HepG2 (cell line): ENCODE results near the gene CLRN2. TPM values are rescaled to one million over a fixed set of nuclear protein-coding genes. Genes with fewer than 3 reads are reported as not detected.

Experiments
- GABPA ChIP-seq, 2 experiments: IDR thresholded peaks; 2 replicates each; pipeline ENCODE4 v1.6.1; 2011 to 2016; ENCODE audit warnings: low read depth in 2 of 2, low read length in 1 of 2, missing biosample characterization in 1 of 2, missing genetic modification characterization in 1 of 2
- KDM5B ChIP-seq: sonication (generic); formaldehyde crosslinking; IDR thresholded peaks from 2 replicates; pipeline ENCODE4 v1.4.0; 2020; ENCODE audit warnings: missing genetic modification reagents, mild to moderate bottlenecking, borderline replicate concordance
- MEIS2 ChIP-seq: sonication (generic); formaldehyde crosslinking; IDR thresholded peaks from 2 replicates; pipeline ENCODE4 v1.9.0; 2021; ENCODE audit warnings: mild to moderate bottlenecking, missing genetic modification reagents
- PAWR ChIP-seq: sonication (generic); formaldehyde crosslinking; IDR thresholded peaks from 2 replicates; pipeline ENCODE4 v1.4.0; 2020; ENCODE audit warnings: missing genetic modification reagents, mild to moderate bottlenecking, borderline replicate concordance
- RBFOX2 ChIP-seq: fragments of 200-400 bp; formaldehyde crosslinking; IDR thresholded peaks from 2 replicates; pipeline ENCODE4 v1.6.1; 2017; ENCODE audit warnings: low read depth, mild to moderate bottlenecking, low read length
- SNAPC2 ChIP-seq: sonication (generic); formaldehyde crosslinking; IDR thresholded peaks from 2 replicates; pipeline ENCODE4 v1.8.1; 2022; ENCODE audit warnings: mild to moderate bottlenecking, missing genetic modification reagents
- SP140L ChIP-seq: sonication (generic); formaldehyde crosslinking; IDR thresholded peaks from 2 replicates; pipeline ENCODE4 v1.4.0; 2020; ENCODE audit warnings: missing genetic modification reagents, borderline replicate concordance
- TEAD3 ChIP-seq: optimal IDR thresholded peaks from 2 replicates; pipeline ENCODE3; 2016; ENCODE audit warnings: borderline replicate concordance
- ZFP36L2 ChIP-seq: sonication (generic); formaldehyde crosslinking; IDR thresholded peaks from 2 replicates; pipeline ENCODE4 v1.4.0; 2020; ENCODE audit warnings: missing genetic modification reagents
- ZFP62 ChIP-seq: sonication (generic); formaldehyde crosslinking; IDR thresholded peaks from 2 replicates; pipeline ENCODE4 v1.4.0; 2020; ENCODE audit warnings: missing genetic modification reagents
- ZNF563 ChIP-seq: sonication (generic); formaldehyde crosslinking; IDR thresholded peaks from 2 replicates; pipeline ENCODE4 v1.8.0; 2022; ENCODE audit warnings: mild to moderate bottlenecking, moderate library complexity, missing genetic modification reagents
- ZNF569 ChIP-seq: sonication (generic); formaldehyde crosslinking; IDR thresholded peaks from 2 replicates; pipeline ENCODE4 v1.5.0; 2020; ENCODE audit warnings: mild to moderate bottlenecking, missing genetic modification reagents, moderate library complexity, borderline replicate concordance
- ZNF780A ChIP-seq: sonication (generic); formaldehyde crosslinking; IDR thresholded peaks from 2 replicates; pipeline ENCODE4 v1.8.0; 2022; ENCODE audit warnings: mild to moderate bottlenecking, missing genetic modification reagents, moderate library complexity
- polyA plus RNA-seq, 8 experiments: library from polyadenylated mRNA; depleted of rRNA in 3 of 8; stranded (reverse) in 7 of 8; unstranded in 1 of 8; fragments of >200 nt; fragmentation: Illumina TruSeq in 4 of 8; extraction: Trizol in 4 of 8; gene quantifications; 2 replicates each; pipeline versions ENCODE4 v1.2.1 to v1.2.3, GENCODE V29; 2011 to 2016; ENCODE audit warnings: low read depth in 4 of 8, missing spikeins in 1 of 8, mixed read lengths in 1 of 8; ENCODE audit not compliant: insufficient read depth in 1 of 8
- total RNA-seq, 5 experiments: library from RNA; depleted of rRNA; stranded (reverse); fragments of >200 nt; fragmentation: Illumina TruSeq; extraction: Trizol; gene quantifications; 2 replicates each; pipeline ENCODE4 v1.2.3, GENCODE V29; 2016; ENCODE audit warnings: low read depth in 1 of 5
- TF ChIP-seq, protein P1 (sequence below), 2 experiments: sonication (generic) in 1 of 2; formaldehyde crosslinking in 1 of 2; IDR thresholded peaks; 2 replicates each; pipeline versions ENCODE4 v1.4.0 to v1.6.1; 2016 to 2020; ENCODE audit warnings: borderline replicate concordance in 1 of 2, low read depth in 1 of 2, mild to moderate bottlenecking in 1 of 2, missing genetic modification reagents in 1 of 2
- TF ChIP-seq, protein P2 (sequence below): sonication (generic); formaldehyde crosslinking; IDR thresholded peaks from 2 replicates; pipeline ENCODE4 v1.4.0; 2020; ENCODE audit warnings: missing genetic modification reagents
- TF ChIP-seq, protein P3 (sequence below), 2 experiments: sonication (generic) in 1 of 2; formaldehyde crosslinking in 1 of 2; IDR thresholded peaks; 2 replicates each; pipeline versions ENCODE4 v1.6.1 to v1.9.0; 2014 to 2022; ENCODE audit warnings: antibody characterized with exemption in 1 of 2, borderline replicate concordance in 1 of 2, inconsistent platforms in 1 of 2, low read depth in 1 of 2, missing genetic modification reagents in 1 of 2

The CLRN2 gene
- total and polyA plus RNA-seq, 2 of the 13 experiments (the other 11 are each of a cell fraction or from before 2014, with no cell fraction given) = not detected

DNA sequence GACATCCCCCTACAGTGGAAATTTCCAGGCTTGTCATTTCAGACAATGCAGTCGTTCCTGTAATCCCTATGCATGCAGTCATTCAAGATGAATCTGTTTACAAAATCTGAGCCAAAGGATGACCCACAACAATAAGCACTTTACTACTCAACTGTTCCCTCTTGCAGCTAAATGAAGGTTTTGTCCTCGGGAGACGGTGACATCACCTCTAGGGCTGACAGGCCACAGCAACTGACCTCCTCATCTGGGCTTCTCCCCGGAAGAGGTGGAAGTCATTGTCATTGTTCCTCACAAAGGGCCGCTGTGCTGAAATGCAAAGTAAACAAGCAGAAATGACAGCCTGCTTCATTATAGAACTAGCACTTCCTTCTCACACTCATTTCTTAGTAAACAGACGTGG, 29.2 kb downstream of the CLRN2 start (continued):
- TF ChIP-seq SNAPC2 (CRISPR knock-in tag) (no peak), ZFP62 (CRISPR knock-in tag) (no peak), TEAD3 (peak; percentile 83), ZNF780A (CRISPR knock-in tag) (no peak), ZFP36L2 (CRISPR knock-in tag) (no peak), ZNF563 (no peak), RBFOX2 (no peak), MEIS2 (CRISPR knock-in tag) (peak; percentile 88; the same call in 1 of the 2 replicates), KDM5B (CRISPR knock-in tag) (no peak), GABPA (IDR thresholded peaks at IDR 0.05; ENCODE audit: low read depth, low read length) (no peak), GABPA (CRISPR knock-in tag; IDR thresholded peaks at IDR 0.05; ENCODE audit: low read depth) (peak; percentile 67; the same call in 1 of the 2 replicates), PAWR (CRISPR knock-in tag) (no peak), ZNF569 (CRISPR knock-in tag) (no peak), SP140L (no peak)
- TF ChIP-seq, protein P1, sequence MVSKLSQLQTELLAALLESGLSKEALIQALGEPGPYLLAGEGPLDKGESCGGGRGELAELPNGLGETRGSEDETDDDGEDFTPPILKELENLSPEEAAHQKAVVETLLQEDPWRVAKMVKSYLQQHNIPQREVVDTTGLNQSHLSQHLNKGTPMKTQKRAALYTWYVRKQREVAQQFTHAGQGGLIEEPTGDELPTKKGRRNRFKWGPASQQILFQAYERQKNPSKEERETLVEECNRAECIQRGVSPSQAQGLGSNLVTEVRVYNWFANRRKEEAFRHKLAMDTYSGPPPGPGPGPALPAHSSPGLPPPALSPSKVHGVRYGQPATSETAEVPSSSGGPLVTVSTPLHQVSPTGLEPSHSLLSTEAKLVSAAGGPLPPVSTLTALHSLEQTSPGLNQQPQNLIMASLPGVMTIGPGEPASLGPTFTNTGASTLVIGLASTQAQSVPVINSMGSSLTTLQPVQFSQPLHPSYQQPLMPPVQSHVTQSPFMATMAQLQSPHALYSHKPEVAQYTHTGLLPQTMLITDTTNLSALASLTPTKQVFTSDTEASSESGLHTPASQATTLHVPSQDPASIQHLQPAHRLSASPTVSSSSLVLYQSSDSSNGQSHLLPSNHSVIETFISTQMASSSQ (IDR thresholded peaks at IDR 0.05; ENCODE audit: low read depth) = peak; percentile 37
- TF ChIP-seq, protein P1 (CRISPR knock-in tag; IDR thresholded peaks at IDR 0.05; ENCODE audit: borderline replicate concordance) = peak; percentile 51; the same call in 1 of the 2 replicates
- TF ChIP-seq, protein P2, sequence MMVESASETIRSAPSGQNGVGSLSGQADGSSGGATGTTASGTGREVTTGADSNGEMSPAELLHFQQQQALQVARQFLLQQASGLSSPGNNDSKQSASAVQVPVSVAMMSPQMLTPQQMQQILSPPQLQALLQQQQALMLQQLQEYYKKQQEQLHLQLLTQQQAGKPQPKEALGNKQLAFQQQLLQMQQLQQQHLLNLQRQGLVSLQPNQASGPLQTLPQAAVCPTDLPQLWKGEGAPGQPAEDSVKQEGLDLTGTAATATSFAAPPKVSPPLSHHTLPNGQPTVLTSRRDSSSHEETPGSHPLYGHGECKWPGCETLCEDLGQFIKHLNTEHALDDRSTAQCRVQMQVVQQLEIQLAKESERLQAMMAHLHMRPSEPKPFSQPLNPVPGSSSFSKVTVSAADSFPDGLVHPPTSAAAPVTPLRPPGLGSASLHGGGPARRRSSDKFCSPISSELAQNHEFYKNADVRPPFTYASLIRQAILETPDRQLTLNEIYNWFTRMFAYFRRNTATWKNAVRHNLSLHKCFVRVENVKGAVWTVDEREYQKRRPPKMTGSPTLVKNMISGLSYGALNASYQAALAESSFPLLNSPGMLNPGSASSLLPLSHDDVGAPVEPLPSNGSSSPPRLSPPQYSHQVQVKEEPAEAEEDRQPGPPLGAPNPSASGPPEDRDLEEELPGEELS (CRISPR knock-in tag) = peak; percentile 98
- TF ChIP-seq, protein P3, sequence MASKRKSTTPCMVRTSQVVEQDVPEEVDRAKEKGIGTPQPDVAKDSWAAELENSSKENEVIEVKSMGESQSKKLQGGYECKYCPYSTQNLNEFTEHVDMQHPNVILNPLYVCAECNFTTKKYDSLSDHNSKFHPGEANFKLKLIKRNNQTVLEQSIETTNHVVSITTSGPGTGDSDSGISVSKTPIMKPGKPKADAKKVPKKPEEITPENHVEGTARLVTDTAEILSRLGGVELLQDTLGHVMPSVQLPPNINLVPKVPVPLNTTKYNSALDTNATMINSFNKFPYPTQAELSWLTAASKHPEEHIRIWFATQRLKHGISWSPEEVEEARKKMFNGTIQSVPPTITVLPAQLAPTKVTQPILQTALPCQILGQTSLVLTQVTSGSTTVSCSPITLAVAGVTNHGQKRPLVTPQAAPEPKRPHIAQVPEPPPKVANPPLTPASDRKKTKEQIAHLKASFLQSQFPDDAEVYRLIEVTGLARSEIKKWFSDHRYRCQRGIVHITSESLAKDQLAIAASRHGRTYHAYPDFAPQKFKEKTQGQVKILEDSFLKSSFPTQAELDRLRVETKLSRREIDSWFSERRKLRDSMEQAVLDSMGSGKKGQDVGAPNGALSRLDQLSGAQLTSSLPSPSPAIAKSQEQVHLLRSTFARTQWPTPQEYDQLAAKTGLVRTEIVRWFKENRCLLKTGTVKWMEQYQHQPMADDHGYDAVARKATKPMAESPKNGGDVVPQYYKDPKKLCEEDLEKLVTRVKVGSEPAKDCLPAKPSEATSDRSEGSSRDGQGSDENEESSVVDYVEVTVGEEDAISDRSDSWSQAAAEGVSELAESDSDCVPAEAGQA (IDR thresholded peaks at IDR 0.05; ENCODE audit: low read depth) = 0 out of 2 replicates have a peak, but pooled peaks have one; percentile 51
- TF ChIP-seq, protein P3 (CRISPR knock-in tag; IDR thresholded peaks at IDR 0.05; ENCODE audit: borderline replicate concordance) = no peak
